ENCODE measurements around the gene NRROS. TPM values are rescaled to one million over a fixed set of nuclear protein-coding genes. Genes with fewer than 3 reads are reported as not detected.
"Not testable (repeated sequence)": the region's sequence is repeated elsewhere in the genome, so short reads cannot be mapped to it uniquely, and the experiment has no call there.

Gene NRROS
- total RNA-seq (11.6 TPM), polyA plus RNA-seq (ENCODE audit: insufficient read depth, low read depth, low replicate concordance) (2.0 TPM)
- long read RNA-seq, donor 1, partial matches to known transcripts: 0 of 1 reads
- long read RNA-seq, donor 1, other reads (novel, unspliced or antisense): 0 of 1 reads
- long read RNA-seq, donor 2, partial matches to known transcripts: 0 of 1 reads
- long read RNA-seq, donor 2, other reads (novel, unspliced or antisense): 0 of 1 reads
- long read RNA-seq, donor 3: 0 reads
- long read RNA-seq, donor 4, partial matches to known transcripts: 0 of 1 reads
- long read RNA-seq, donor 4, other reads (novel, unspliced or antisense): 0 of 1 reads
- long read RNA-seq, donor 5: 0 reads
- long read RNA-seq, donor 6: 0 reads
- long read RNA-seq, donor 7: 0 reads
- long read RNA-seq, donor 8, partial matches to known transcripts: 0 of 1 reads
- long read RNA-seq, donor 8, other reads (novel, unspliced or antisense): 0 of 1 reads
- long read RNA-seq, donor 9, partial matches to known transcripts: 0 of 1 reads
- long read RNA-seq, donor 9, other reads (novel, unspliced or antisense): 0 of 1 reads
- long read RNA-seq, donor 10, partial matches to known transcripts: 0 of 1 reads
- long read RNA-seq, donor 10, other reads (novel, unspliced or antisense): 0 of 1 reads

GRCh38 chr3:196639483-196640296 is at the start of gene NRROS:
Gene NRROS, plus strand, starts transcription at chr3:196639694. Its CDS starts 14,846 bp downstream, at chr3:196654540.
- Histone ChIP-seq H3K27me3 (ENCODE audit: control insufficient read depth, insufficient read depth, low read length) (no peaks in the 10 kb centered on the region), H3K27ac (ENCODE audit: low read depth in 2 of 2, low read length in 2 of 2) (peak within 1 kb of the TSS in 1 of 2 donors; percentile 45), H3K4me3 (ENCODE audit: low read length in 3 of 3) (peak within 1 kb of the TSS; percentile 42 to 56 (median 56)), H3K9ac (ENCODE audit: low read length in 3 of 3) (peak within 1 kb of the TSS in 2 of 3 donors; percentile 23 to 36), H3K9me3 (ENCODE audit: control insufficient read depth in 2 of 3, insufficient read depth in 1 of 3, low read length in 3 of 3) (no peaks in the 10 kb centered on the region), H3K36me3 (ENCODE audit: control insufficient read depth in 2 of 3, insufficient read depth in 3 of 3, low read length in 3 of 3) (no peaks in the 10 kb centered on the region), H3K4me1 (ENCODE audit: control insufficient read depth in 2 of 3, insufficient read depth in 2 of 3, low read depth in 1 of 3, low read length in 3 of 3) (peaks cover 0 to 9% (median 0%) of the 10 kb centered on the region in 3 donors)
- no peak for FAIRE-seq
- intact Hi-C loops (cut with DNase I): no loop called here
- peak; percentile 72 to 87 (median 81) for DNase-seq
- no peak for TF ChIP-seq CTCF (IDR thresholded peaks at IDR 0.05; ENCODE audit: borderline replicate concordance, extremely low read depth, insufficient read depth)

- Histone ChIP-seq H3K4me1 (ENCODE audit: control insufficient read depth in 2 of 3, insufficient read depth in 2 of 3, low read depth in 1 of 3, low read length in 3 of 3) (no peaks in the 10 kb centered on the region), H3K9me3 (ENCODE audit: control insufficient read depth in 2 of 3, insufficient read depth in 1 of 3, low read length in 3 of 3) (no peaks in the 10 kb centered on the region), H3K9ac (ENCODE audit: low read length in 3 of 3) (no peak overlapping the region), H3K36me3 (ENCODE audit: control insufficient read depth in 2 of 3, insufficient read depth in 3 of 3, low read length in 3 of 3) (no peaks in the 10 kb centered on the region), H3K4me3 (ENCODE audit: low read length in 3 of 3) (no peak overlapping the region), H3K27me3 (ENCODE audit: control insufficient read depth, insufficient read depth, low read length) (no peaks in the 10 kb centered on the region), H3K27ac (ENCODE audit: low read depth in 2 of 2, low read length in 2 of 2) (no peak overlapping the region)
- TF ChIP-seq CTCF (IDR thresholded peaks at IDR 0.05; ENCODE audit: borderline replicate concordance, extremely low read depth, insufficient read depth): no peak
- FAIRE-seq (no peak), DNase-seq (no peak)
- intact Hi-C loops (cut with DNase I): no loop called here
These were observed 49.2 kb upstream of the NRROS start for GRCh38 chr3:196590279-196590678.

- Histone ChIP-seq H3K27me3 (ENCODE audit: control insufficient read depth, insufficient read depth, low read length) (no peaks in the 10 kb centered on the region), H3K9me3 (ENCODE audit: control insufficient read depth in 2 of 3, insufficient read depth in 1 of 3, low read length in 3 of 3) (no peaks in the 10 kb centered on the region), H3K4me1 (ENCODE audit: control insufficient read depth in 2 of 3, insufficient read depth in 2 of 3, low read depth in 1 of 3, low read length in 3 of 3) (no peaks in the 10 kb centered on the region), H3K27ac (ENCODE audit: low read depth in 2 of 2, low read length in 2 of 2) (no peak overlapping the region), H3K9ac (ENCODE audit: low read length in 3 of 3) (no peak overlapping the region), H3K4me3 (ENCODE audit: low read length in 3 of 3) (no peak overlapping the region), H3K36me3 (ENCODE audit: control insufficient read depth in 2 of 3, insufficient read depth in 3 of 3, low read length in 3 of 3) (no peaks in the 10 kb centered on the region)
- intact Hi-C loops (cut with DNase I): no loop called here
- no peak for DNase-seq
- no peak for TF ChIP-seq CTCF (IDR thresholded peaks at IDR 0.05; ENCODE audit: borderline replicate concordance, extremely low read depth, insufficient read depth)
- no peak for FAIRE-seq
These were observed 43.1 kb upstream of the NRROS start for GRCh38 chr3:196596355-196596754.

GRCh38 chr3:196597971-196598733 is 41.3 kb upstream of the NRROS start:
- H3K9me3 ChIP-seq (ENCODE audit: control insufficient read depth in 2 of 3, insufficient read depth in 1 of 3, low read length in 3 of 3); H3K4me3 ChIP-seq (ENCODE audit: low read length in 3 of 3); H3K4me1 ChIP-seq (ENCODE audit: control insufficient read depth in 2 of 3, insufficient read depth in 2 of 3, low read depth in 1 of 3, low read length in 3 of 3); intact Hi-C loops (cut with DNase I); FAIRE-seq; H3K27ac ChIP-seq (ENCODE audit: low read depth in 2 of 2, low read length in 2 of 2); H3K36me3 ChIP-seq (ENCODE audit: control insufficient read depth in 2 of 3, insufficient read depth in 3 of 3, low read length in 3 of 3); H3K27me3 ChIP-seq (ENCODE audit: control insufficient read depth, insufficient read depth, low read length); H3K9ac ChIP-seq (ENCODE audit: low read length in 3 of 3): not testable (repeated sequence)
- peak in 3 of 5 donors; percentile 19 to 53 (median 25) for DNase-seq

Measured in kidney (tissue), 22 donors.